H1 (cell line): ENCODE data around the gene TEX11. TPM values are rescaled to one million over a fixed set of nuclear protein-coding genes. Genes with fewer than 3 reads are reported as not detected.

ENCODE experiments used
- CTCF ChIA-PET: fragments of 300-600 bp; sonication (Branson Sonifier 250); formaldehyde crosslinking; loops from one replicate; lab custom pipeline; 2021; ENCODE audit not compliant: partially characterized antibody; lab: Charles Lee
- POLR2A ChIA-PET: fragments of 300-600 bp; sonication (Branson Sonifier 250); formaldehyde crosslinking; loops from one replicate; lab custom pipeline; 2021; ENCODE audit warnings: inconsistent platforms; ENCODE audit not compliant: partially characterized antibody; lab: Charles Lee
- DNase-seq, 2 experiments: peaks; one replicate each; pipeline versions ENCODE4 v3.0.0 to v3.0.0-alpha.2; 2010 to 2022; ENCODE audit warnings: low spot score in 2 of 2, low read depth in 1 of 2, mixed read lengths in 1 of 2
- FAIRE-seq: peaks from 2 replicates; lab custom pipeline; 2011; peaks lifted over from hg19 to GRCh38; lab: Jason Lieb, UNC
- H2AFZ ChIP-seq: 2 replicates; pipeline ENCODE4 v1.8.1; 2012; ENCODE audit warnings: low read length, inconsistent platforms
- H2AK5ac ChIP-seq: 2 replicates; pipeline ENCODE4 v1.6.1; 2013; ENCODE audit warnings: low read depth, low read length
- H2BK120ac ChIP-seq: replicated peaks from 2 replicates; pipeline ENCODE3; 2013; ENCODE audit warnings: low read depth, low read length, inconsistent platforms
- H2BK12ac ChIP-seq: 2 replicates; pipeline ENCODE4 v1.6.1; 2013; ENCODE audit warnings: low read depth, low read length
- H2BK15ac ChIP-seq: 2 replicates; pipeline ENCODE4 v1.6.1; 2013; ENCODE audit warnings: low read length
- H2BK20ac ChIP-seq: 2 replicates; pipeline ENCODE4 v1.6.1; 2013; ENCODE audit warnings: low read length
- H2BK5ac ChIP-seq: 2 replicates; pipeline ENCODE4 v1.6.1; 2013; ENCODE audit warnings: low read depth, low read length
- H3K14ac ChIP-seq: 2 replicates; pipeline ENCODE4 v1.6.1; 2013; ENCODE audit warnings: inconsistent platforms; ENCODE audit not compliant: insufficient read length
- H3K18ac ChIP-seq: 2 replicates; pipeline ENCODE4 v1.6.1; 2013; ENCODE audit warnings: low read length; ENCODE audit errors: extremely low read depth
- H3K23ac ChIP-seq: 2 replicates; pipeline ENCODE4 v1.6.1; 2013; ENCODE audit warnings: inconsistent platforms; ENCODE audit not compliant: insufficient read length
- H3K23me2 ChIP-seq: 2 replicates; pipeline ENCODE4 v1.6.1; 2013; ENCODE audit warnings: low read depth, low read length
- H3K27ac ChIP-seq: 2 replicates; pipeline ENCODE4 v1.6.1; 2011; ENCODE audit warnings: low read depth, low read length, inconsistent platforms
- H3K27me3 ChIP-seq, 4 experiments: replicated peaks in 1 of 4; 1 replicate in 1 of 4; 2 replicates in 3 of 4; pipeline versions ENCODE4 v1.6.1 to v1.8.1; 2011 to 2013; ENCODE audit warnings: low read length in 3 of 4, mild to moderate bottlenecking in 3 of 4, inconsistent platforms in 2 of 4, mixed read lengths in 2 of 4, moderate library complexity in 1 of 4; ENCODE audit not compliant: control insufficient read depth in 3 of 4, insufficient read depth in 3 of 4; ENCODE audit errors: extremely low read depth in 1 of 4
- H3K36me3 ChIP-seq, 4 experiments: 2 replicates each; pipeline versions ENCODE4 v1.6.1 to v1.8.1; 2011 to 2013; ENCODE audit warnings: mild to moderate bottlenecking in 4 of 4, low read length in 3 of 4, moderate library complexity in 2 of 4, control low read depth in 1 of 4, inconsistent platforms in 1 of 4; ENCODE audit not compliant: insufficient read depth in 4 of 4, control insufficient read depth in 2 of 4
- H3K4ac ChIP-seq: replicated peaks from 2 replicates; pipeline ENCODE3; 2013; ENCODE audit warnings: low read length, low read depth, mixed read lengths, inconsistent platforms; ENCODE audit not compliant: insufficient read length
- H3K4me1 ChIP-seq, 4 experiments: replicated peaks in 1 of 4; 1 replicate in 1 of 4; 2 replicates in 3 of 4; pipeline versions ENCODE4 v1.6.1 to v1.8.1; 2011 to 2013; ENCODE audit warnings: low read length in 3 of 4, inconsistent platforms in 2 of 4, mixed read lengths in 1 of 4; ENCODE audit not compliant: insufficient read depth in 4 of 4, control insufficient read depth in 3 of 4
- H3K4me2 ChIP-seq, 2 experiments: 2 replicates each; pipeline versions ENCODE4 v1.6.1 to v1.8.1; 2011 to 2013; ENCODE audit warnings: low read depth in 2 of 2, low read length in 2 of 2, control low read depth in 1 of 2, inconsistent platforms in 1 of 2, mild to moderate bottlenecking in 1 of 2; ENCODE audit not compliant: insufficient read depth in 1 of 2
- H3K4me3 ChIP-seq, 4 experiments: fragments of 200-600, 300-600 bp in 1 of 4; sonication (generic), shearing (Covaris generic), sonication (Bioruptor Twin) in 1 of 4; 2 replicates each; pipeline versions ENCODE4 v1.5.1 to v1.8.1; 2011 to 2016; ENCODE audit warnings: low read length in 4 of 4, low read depth in 3 of 4, control low read depth in 2 of 4, inconsistent platforms in 2 of 4, mild to moderate bottlenecking in 2 of 4, mixed read lengths in 1 of 4, moderate library complexity in 1 of 4; ENCODE audit not compliant: insufficient read depth in 2 of 4; ENCODE audit errors: extremely low read depth in 1 of 4
- H3K56ac ChIP-seq: replicated peaks from 2 replicates; pipeline ENCODE3; 2013; ENCODE audit warnings: low read depth, mild to moderate bottlenecking, mixed read lengths, low read length, inconsistent platforms; ENCODE audit not compliant: insufficient read length
- H3K79me1 ChIP-seq: 2 replicates; pipeline ENCODE4 v1.6.1; 2013; ENCODE audit warnings: low read depth, low read length, control low read depth
- H3K79me2 ChIP-seq, 2 experiments: 2 replicates each; pipeline versions ENCODE4 v1.6.1 to v1.8.1; 2012 to 2013; ENCODE audit warnings: low read length in 2 of 2, mild to moderate bottlenecking in 2 of 2, inconsistent platforms in 1 of 2; ENCODE audit not compliant: insufficient read depth in 2 of 2, control insufficient read depth in 1 of 2
- H3K9ac ChIP-seq, 4 experiments: replicated peaks in 1 of 4; 1 replicate in 1 of 4; 2 replicates in 3 of 4; pipeline versions ENCODE4 v1.6.1 to v1.8.1; 2011 to 2013; ENCODE audit warnings: low read depth in 3 of 4, low read length in 3 of 4, control low read depth in 2 of 4, mild to moderate bottlenecking in 2 of 4, moderate library complexity in 2 of 4, inconsistent platforms in 1 of 4; ENCODE audit errors: extremely low read depth in 1 of 4
- H3K9me3 ChIP-seq, 2 experiments: 2 replicates each; pipeline versions ENCODE4 v1.6.1 to v1.8.1; 2012 to 2013; ENCODE audit warnings: mild to moderate bottlenecking in 2 of 2, moderate library complexity in 2 of 2, control low read depth in 1 of 2, inconsistent platforms in 1 of 2, low read depth in 1 of 2, low read length in 1 of 2, mixed read lengths in 1 of 2; ENCODE audit not compliant: insufficient read depth in 2 of 2
- H4K20me1 ChIP-seq, 2 experiments: replicated peaks in 1 of 2; 2 replicates each; pipeline versions ENCODE3 to v1.8.1; 2011 to 2013; ENCODE audit warnings: inconsistent platforms in 2 of 2, low read length in 2 of 2, mild to moderate bottlenecking in 1 of 2; ENCODE audit not compliant: insufficient read depth in 2 of 2, control insufficient read depth in 1 of 2
- H4K5ac ChIP-seq: 2 replicates; pipeline ENCODE4 v1.6.1; 2013; ENCODE audit warnings: low read length, low read depth, mixed read lengths, inconsistent platforms; ENCODE audit not compliant: insufficient read length
- H4K8ac ChIP-seq: 2 replicates; pipeline ENCODE4 v1.8.0; 2013; ENCODE audit warnings: mild to moderate bottlenecking, moderate library complexity, low read length, inconsistent platforms; ENCODE audit not compliant: insufficient read depth; ENCODE audit errors: extremely low read depth
- H4K91ac ChIP-seq: replicated peaks from 2 replicates; pipeline ENCODE3; 2013; ENCODE audit warnings: low read length, mixed read lengths, inconsistent platforms; ENCODE audit not compliant: insufficient read length
- HDAC2 ChIP-seq, 2 experiments: fragments of 300-600 bp in 1 of 2; sonication (generic) in 1 of 2; IDR thresholded peaks; 2 replicates each; pipeline ENCODE4 v1.6.1; 2011 to 2012; ENCODE audit warnings: low read depth in 2 of 2, low read length in 2 of 2, mild to moderate bottlenecking in 2 of 2, moderate library complexity in 2 of 2, borderline replicate concordance in 1 of 2, inconsistent platforms in 1 of 2
- SP4 ChIP-seq: IDR thresholded peaks from 2 replicates; pipeline ENCODE4 v1.6.1; 2012; ENCODE audit warnings: low read length, inconsistent platforms
- SRF ChIP-seq: IDR thresholded peaks from 2 replicates; pipeline ENCODE4 v1.6.1; 2011; ENCODE audit warnings: mild to moderate bottlenecking, low read depth, low read length, moderate library complexity
- WGBS, 2 experiments: shearing (Covaris generic) in 1 of 2; methylation state at CpG; one replicate each; pipeline versions ENCODE4 v1.1.6 to v1.1.7; 2013 to 2015; ENCODE audit warnings: low lambda C conversion rate in 2 of 2, mixed read lengths in 2 of 2, inconsistent platforms in 1 of 2, low coverage in 1 of 2, missing lambda C conversion rate in 1 of 2; ENCODE audit not compliant: insufficient replicate concordance in 2 of 2, insufficient coverage in 1 of 2, insufficient read length in 1 of 2; ENCODE audit errors: extremely low coverage in 1 of 2, missing lambda C conversion rate in 1 of 2; 5-methylcytosine and 5-hydroxymethylcytosine counted together
- polyA plus RNA-seq, 7 experiments: library from polyadenylated mRNA; depleted of rRNA in 3 of 7; stranded (reverse) in 5 of 7; unstranded in 2 of 7; fragments of >200 nt in 5 of 7; fragments of 200-250 nt in 2 of 7; gene quantifications; 1 replicate in 5 of 7; 2 replicates in 1 of 7; 4 replicates in 1 of 7; pipeline versions ENCODE4 v1.2.1 to v1.2.3, GENCODE V29; 2011 to 2013; ENCODE audit warnings: missing spikeins in 2 of 7, mixed read lengths in 2 of 7
- total RNA-seq: library from RNA; stranded (reverse); fragmentation: NEBNext Ultra II Directional; extraction: Animal tissue kit (Norgen Biotek cat#: 25700); gene quantifications from 2 replicates; pipeline ENCODE4 v1.2.1, GENCODE V29; 2021

Gene TEX11
- total and polyA plus RNA-seq, 2 of the 8 experiments (the other 6 are each of a cell fraction or from before 2014, with no cell fraction given) = 0.11 to 0.74 TPM

DNA sequence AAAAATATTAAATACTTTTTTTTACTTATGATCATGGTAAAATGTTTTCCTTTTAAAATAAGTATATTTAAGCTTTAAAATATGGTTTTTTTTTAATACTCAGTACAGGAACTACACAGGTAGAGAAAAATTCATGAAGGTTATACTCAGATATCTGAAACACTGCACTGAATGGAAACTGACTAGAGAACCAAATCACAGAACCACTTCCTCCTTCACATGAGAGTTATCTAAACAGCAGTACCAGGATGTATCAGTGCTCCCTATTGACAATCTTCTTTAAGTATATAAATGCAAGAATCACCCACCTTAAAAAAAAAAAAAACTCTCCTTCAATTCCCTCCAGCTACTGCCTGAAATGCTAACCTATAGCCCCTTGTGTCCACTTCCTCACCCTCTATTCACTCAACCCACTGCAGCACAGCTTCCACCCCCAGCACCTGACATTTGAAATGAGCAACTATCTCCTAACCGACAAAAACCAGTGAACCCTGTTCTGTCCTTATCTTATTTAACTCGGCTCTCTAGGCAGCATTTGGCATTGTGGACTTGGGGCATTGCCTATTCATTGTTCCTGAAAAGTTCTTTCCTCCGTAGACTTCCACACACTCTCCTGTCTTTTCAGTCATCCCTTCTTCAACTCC, 13.3 kb upstream of the TEX11 start:
- Histone ChIP-seq H2AFZ (no peak overlapping the region), H3K9ac (no peak overlapping the region)
- TF ChIP-seq HDAC2 (IDR thresholded peaks at IDR 0.05; ENCODE audit: borderline replicate concordance in 1 of 2, low read depth in 2 of 2, low read length in 2 of 2) (no peak), SRF (no peak), SP4 (no peak)

More for the DNA sequence above, 13.3 kb upstream of the TEX11 start:
- peak overlapping the region; percentile 51 to 54 for H3K4me2 ChIP-seq
- peak overlapping the region; percentile 76 for H2BK5ac ChIP-seq
- H4K20me1 ChIP-seq = no peaks in the 10 kb centered on the region
- FAIRE-seq (peak; percentile 68), DNase-seq (no peak)
- H3K27me3 ChIP-seq = no peaks in the 10 kb centered on the region
- no peak overlapping the region for H3K14ac ChIP-seq
- peaks cover 0 to 26% (median 12%) of the 10 kb centered on the region in 4 experiments; a peak in 6 of 8 replicates for H3K36me3 ChIP-seq
- H4K5ac ChIP-seq = peak overlapping the region; percentile 24
- no peak overlapping the region for H2AK5ac ChIP-seq
- peak overlapping the region in 1 of 4 experiments; percentile 32; a peak in 1 of 8 replicates for H3K4me3 ChIP-seq
- H3K4me1 ChIP-seq = peaks cover 0 to 3% (median 1%) of the 10 kb centered on the region in 4 experiments; a peak in 4 of 7 replicates
- no peaks in the 10 kb centered on the region for H3K23me2 ChIP-seq
- H4K91ac ChIP-seq = no peak overlapping the region
- no peaks in the 10 kb centered on the region for H3K79me2 ChIP-seq
- H3K18ac ChIP-seq = peak overlapping the region; percentile 3; the same call in 1 of the 2 replicates
- H2BK12ac ChIP-seq = no peak overlapping the region
- H3K79me1 ChIP-seq = no peaks in the 10 kb centered on the region
- H3K23ac ChIP-seq = no peak overlapping the region
- no peaks in the 10 kb centered on the region for H3K9me3 ChIP-seq
- H3K56ac ChIP-seq = no peak overlapping the region
- H2BK120ac ChIP-seq = no peak overlapping the region
- H3K27ac ChIP-seq = peak overlapping the region; percentile 54; the same call in 1 of the 2 replicates
- ChIA-PET CTCF (interaction anchor here (1.2 kb wide), 1 partner anchor 13 kb away, joined by 5 read pairs; no protein-coding TSS in a partner anchor), POLR2A (interaction anchor here (0.6 to 3.7 kb wide), 3 partner anchors 9 to 48 kb away, joined by 3 to 32 read pairs (median 5); partner anchors contain the start of gene SLC7A3)
- H2BK15ac ChIP-seq = no peak overlapping the region
- H2BK20ac ChIP-seq = no peak overlapping the region
- WGBS, 2 experiments = 3% methylated on average over 3 of the region's 3 CpGs; no CpG with 5 or more reads in 1 of the 2 experiments
- no peak overlapping the region for H4K8ac ChIP-seq
- no peak overlapping the region for H3K4ac ChIP-seq
